Activated naive CD4-positive, alpha-beta T cell treated with anti-CD3 and anti-CD28 coated beads, Interleukin-2, amount 10 ng/mL, durations not matched to agents 7 days and 5 days (primary cell): Measurements from ENCODE around the gene CNNM2.
"Not testable (repeated sequence)": the region's sequence is repeated elsewhere in the genome, so short reads cannot be mapped to it uniquely, and the experiment has no call there.

Experiments used
- CTCF ChIA-PET: fragments of 350-600 bp; sonication (Branson Sonifier 250); formaldehyde crosslinking; loops from one replicate; lab custom pipeline; 2021; ENCODE audit warnings: antibody characterized with exemption; lab: Charles Lee
- DNase-seq: peaks from one replicate; pipeline ENCODE4 v3.0.0-alpha.2; 2020
- H3K27ac Mint-ChIP-seq: one replicate; pipeline ENCODE4 v1.8.0; 2021; ENCODE audit warnings: mild to moderate bottlenecking, moderate library complexity, mixed read lengths
- H3K27me3 Mint-ChIP-seq: one replicate; pipeline ENCODE4 v1.8.0; 2021; ENCODE audit warnings: mild to moderate bottlenecking, mixed read lengths
- H3K36me3 Mint-ChIP-seq: one replicate; pipeline ENCODE4 v1.8.0; 2021; ENCODE audit warnings: mixed read lengths
- H3K4me1 Mint-ChIP-seq: one replicate; pipeline ENCODE4 v1.8.0; 2021; ENCODE audit warnings: mixed read lengths
- H3K4me3 Mint-ChIP-seq: one replicate; pipeline ENCODE4 v1.8.0; 2021; ENCODE audit warnings: mild to moderate bottlenecking, moderate library complexity, mixed read lengths
- H3K9me3 Mint-ChIP-seq: one replicate; pipeline ENCODE4 v1.8.0; 2021; ENCODE audit warnings: mixed read lengths

Gene CNNM2

DNA sequence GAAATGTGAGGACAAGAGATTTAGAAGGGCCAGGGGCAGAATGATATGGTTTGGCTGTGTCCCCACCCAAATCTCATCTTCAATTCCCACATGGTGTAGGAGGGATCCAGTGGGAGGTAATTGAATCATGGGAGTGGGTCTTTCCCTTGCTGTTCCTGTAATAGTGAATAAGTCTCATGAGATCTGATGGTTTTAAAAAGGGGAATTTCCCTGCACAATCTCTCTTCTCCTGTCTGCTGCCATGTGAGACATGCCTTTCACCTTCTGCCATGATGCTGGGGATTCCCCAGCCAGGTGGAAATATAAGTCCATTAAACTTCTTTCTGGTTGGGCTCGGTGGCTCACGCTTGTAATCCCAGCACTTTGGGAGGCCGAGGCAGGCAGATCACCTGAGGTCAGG is 217.1 kb downstream of the CNNM2 start:
- H3K27ac Mint-ChIP-seq, H3K4me3 Mint-ChIP-seq, DNase-seq, H3K27me3 Mint-ChIP-seq, H3K4me1 Mint-ChIP-seq, CTCF ChIA-PET: not testable (repeated sequence)
- peaks cover 11% of the 10 kb centered on the region for H3K9me3 Mint-ChIP-seq
- H3K36me3 Mint-ChIP-seq: peaks cover 62% of the 10 kb centered on the region

DNA sequence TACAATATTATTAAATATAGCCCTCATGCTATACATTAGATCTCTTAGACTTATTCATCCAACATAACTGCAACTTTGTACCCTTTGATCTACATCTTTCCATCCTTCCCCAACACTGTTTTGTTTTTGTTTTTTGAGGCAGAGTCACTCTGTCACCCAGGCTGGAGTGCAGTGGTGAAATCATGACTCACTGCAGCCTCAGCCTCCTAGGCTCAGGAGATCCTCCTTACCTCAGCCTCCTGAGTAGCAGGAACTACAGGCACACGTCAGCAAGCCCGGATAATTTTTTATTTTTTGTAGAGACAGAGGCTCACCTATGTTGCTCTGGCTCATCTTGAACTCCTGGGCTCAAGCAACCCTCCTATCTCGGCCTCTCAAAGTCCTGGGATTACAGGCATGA is 221.7 kb downstream of the CNNM2 start:
- DNase-seq: no peak

More for the DNA sequence above, 221.7 kb downstream of the CNNM2 start:
- CTCF ChIA-PET: interaction anchor here (1.0 kb wide), 1 partner anchor 97 kb away, joined by 3 read pairs; no protein-coding TSS in a partner anchor
- H3K4me1 Mint-ChIP-seq: no peaks in the 10 kb centered on the region
- no peaks in the 10 kb centered on the region for H3K27me3 Mint-ChIP-seq
- peaks cover 9% of the 10 kb centered on the region for H3K9me3 Mint-ChIP-seq
- peaks cover 35% of the 10 kb centered on the region for H3K36me3 Mint-ChIP-seq
- no peak overlapping the region for H3K4me3 Mint-ChIP-seq
- H3K27ac Mint-ChIP-seq: no peak overlapping the region
